Sigmoid colon (tissue), 4 donors: ENCODE data around the gene PACRG.

Source experiments
- CTCF ChIP-seq, 4 experiments: fragments of 450-650 bp in 3 of 4; fragments of 200-600 bp in 1 of 4; IDR thresholded peaks; one replicate each; pipeline ENCODE4 v1.5.1; 2016 to 2019; ENCODE audit warnings: antibody characterized with exemption in 4 of 4, mild to moderate bottlenecking in 3 of 4, moderate library complexity in 2 of 4
- EP300 ChIP-seq, 4 donors: sonication (generic); formaldehyde crosslinking; IDR thresholded peaks; one replicate each; pipeline ENCODE4 v1.6.1; 2017; ENCODE audit warnings: antibody characterized with exemption in 4 of 4

- TF ChIP-seq EP300 (IDR thresholded peaks at IDR 0.05) (no peak), CTCF (IDR thresholded peaks at IDR 0.05) (no peak)
Measured at GRCh38 chr6:162971356-162971755, 243.6 kb downstream of the PACRG start.
